ENCODE measurements around the gene URI1. TPM values are rescaled to one million over a fixed set of nuclear protein-coding genes. Genes with fewer than 3 reads are reported as not detected.

Gene URI1
- total and polyA plus RNA-seq, 2 of the 8 experiments (the other 6 are each of a cell fraction or from before 2014, with no cell fraction given): 27.7 to 64.3 TPM

GRCh38 chr19:29934781-29935180 lies 7.3 kb upstream of the URI1 start:
- H2BK15ac ChIP-seq (ENCODE audit: low read length): no peak overlapping the region
- no peaks in the 10 kb centered on the region for H3K36me3 ChIP-seq (ENCODE audit: control insufficient read depth in 2 of 4, insufficient read depth in 4 of 4, low read length in 3 of 4)
- no peaks in the 10 kb centered on the region for H4K20me1 ChIP-seq (replicated peaks in 1 of 2; ENCODE audit: control insufficient read depth in 1 of 2, insufficient read depth in 2 of 2, low read length in 2 of 2)
- H3K14ac ChIP-seq (ENCODE audit: insufficient read length): no peak overlapping the region
- H2BK5ac ChIP-seq (ENCODE audit: low read depth, low read length): no peak overlapping the region
- H3K79me2 ChIP-seq (ENCODE audit: control insufficient read depth in 1 of 2, insufficient read depth in 2 of 2, low read length in 2 of 2): no peaks in the 10 kb centered on the region
- no peaks in the 10 kb centered on the region for H3K4me1 ChIP-seq (replicated peaks in 1 of 4; ENCODE audit: control insufficient read depth in 3 of 4, insufficient read depth in 4 of 4, low read length in 3 of 4)
- no peak overlapping the region for H2BK20ac ChIP-seq (ENCODE audit: low read length)
- CTCF ChIA-PET (ENCODE audit: partially characterized antibody): interaction anchor here (0.9 kb wide), 1 partner anchor 54 kb away, joined by 5 read pairs; no protein-coding TSS in a partner anchor
- H3K79me1 ChIP-seq (ENCODE audit: low read depth, low read length): no peaks in the 10 kb centered on the region
- H4K5ac ChIP-seq (ENCODE audit: insufficient read length, low read depth, low read length): no peak overlapping the region
- H3K4me3 ChIP-seq (ENCODE audit: extremely low read depth in 1 of 4, insufficient read depth in 2 of 4, low read depth in 3 of 4, low read length in 4 of 4): no peak overlapping the region
- no peak overlapping the region for H3K27ac ChIP-seq (ENCODE audit: low read depth, low read length)
- H3K9me3 ChIP-seq (ENCODE audit: insufficient read depth in 2 of 2, low read depth in 1 of 2, low read length in 1 of 2): peaks cover 4 to 16% of the 10 kb centered on the region in 2 experiments; a peak in 3 of 4 replicates
- H3K23ac ChIP-seq (ENCODE audit: insufficient read length): no peak overlapping the region
- no peak overlapping the region for H2AFZ ChIP-seq (ENCODE audit: low read length)
- H2BK12ac ChIP-seq (ENCODE audit: low read depth, low read length): no peak overlapping the region
- POLR2A ChIA-PET (ENCODE audit: partially characterized antibody): no interaction called here
- no peaks in the 10 kb centered on the region for H3K23me2 ChIP-seq (ENCODE audit: low read depth, low read length)
- no peaks in the 10 kb centered on the region for H3K27me3 ChIP-seq (replicated peaks in 1 of 4; ENCODE audit: control insufficient read depth in 3 of 4, extremely low read depth in 1 of 4, insufficient read depth in 3 of 4, low read length in 3 of 4)
- H4K91ac ChIP-seq (replicated peaks; ENCODE audit: insufficient read length, low read length): no peak overlapping the region
- FAIRE-seq (no peak), DNase-seq (ENCODE audit: low read depth in 1 of 2, low spot score in 2 of 2) (no peak)
- H2AK5ac ChIP-seq (ENCODE audit: low read depth, low read length): no peak overlapping the region
- H2BK120ac ChIP-seq (replicated peaks; ENCODE audit: low read depth, low read length): no peak overlapping the region
- no peak overlapping the region for H3K9ac ChIP-seq (replicated peaks in 1 of 4; ENCODE audit: extremely low read depth in 1 of 4, low read depth in 3 of 4, low read length in 3 of 4)
- H3K18ac ChIP-seq (ENCODE audit: extremely low read depth, low read length): no peak overlapping the region
- no peak overlapping the region for H3K4me2 ChIP-seq (ENCODE audit: insufficient read depth in 1 of 2, low read depth in 2 of 2, low read length in 2 of 2)
- H3K4ac ChIP-seq (replicated peaks; ENCODE audit: insufficient read length, low read depth, low read length): no peak overlapping the region
- WGBS, 2 experiments (ENCODE audit: extremely low coverage in 1 of 2, insufficient coverage in 1 of 2, insufficient read length in 1 of 2, insufficient replicate concordance in 2 of 2, low coverage in 1 of 2, low lambda C conversion rate in 2 of 2, missing lambda C conversion rate in 1 of 2): 95% methylated on average over 1 of the region's 1 CpG; no CpG with 5 or more reads in 1 of the 2 experiments
- H3K56ac ChIP-seq (replicated peaks; ENCODE audit: insufficient read length, low read depth, low read length): no peak overlapping the region
- no peak overlapping the region for H4K8ac ChIP-seq (ENCODE audit: extremely low read depth, insufficient read depth, low read length)
- TF ChIP-seq BRCA1 (IDR thresholded peaks at IDR 0.05; ENCODE audit: low read depth, low read length) (no peak), BCL11A (IDR thresholded peaks at IDR 0.05; ENCODE audit: low read depth in 2 of 2, low read length in 2 of 2) (no peak), ZNF274 (IDR thresholded peaks at IDR 0.05; ENCODE audit: borderline replicate concordance, extremely low read depth, low read length) (no peak), KDM4A (IDR thresholded peaks at IDR 0.05; ENCODE audit: low read depth, low read length, severe bottlenecking) (no peak), POLR2A (IDR thresholded peaks at IDR 0.05; ENCODE audit: control extremely low read depth in 1 of 2, low read depth in 2 of 2, low read length in 2 of 2) (no peak), GABPA (IDR thresholded peaks at IDR 0.05; ENCODE audit: borderline replicate concordance, insufficient read depth, low read length) (no peak), NANOG (IDR thresholded peaks at IDR 0.05; ENCODE audit: insufficient read depth, low read depth, low read length, poor library complexity, severe bottlenecking) (no peak), SP4 (IDR thresholded peaks at IDR 0.05; ENCODE audit: low read length) (no peak), SIN3A (conservative IDR thresholded peaks at IDR 0.05 in 1 of 2, IDR thresholded peaks at IDR 0.05 in 1 of 2; ENCODE audit: low read depth in 1 of 2, low read length in 2 of 2) (no peak), CTBP2 (IDR thresholded peaks at IDR 0.05; ENCODE audit: borderline replicate concordance, insufficient read depth, insufficient read length, low read length) (no peak), FOSL1 (IDR thresholded peaks at IDR 0.05; ENCODE audit: insufficient read depth, low read depth, low read length) (no peak), CHD1 (IDR thresholded peaks at IDR 0.05; ENCODE audit: low read depth, low read length) (no peak), TBP (IDR thresholded peaks at IDR 0.05; ENCODE audit: low read depth, low read length) (no peak), SAP30 (IDR thresholded peaks at IDR 0.05; ENCODE audit: insufficient read depth, insufficient replicate concordance, low read length) (no peak), GTF2F1 (IDR thresholded peaks at IDR 0.05; ENCODE audit: borderline replicate concordance, low read depth, low read length) (no peak)

Data from H1 (cell line).